Stimulated activated CD4-positive, alpha-beta T cell treated with anti-CD3 and anti-CD28 coated beads, TNF-alpha, amount 100 ng/mL, for 4 hours (primary cell): ENCODE measurements around the gene PARP3.

ENCODE experiments used
- DNase-seq, 3 experiments: peaks; one replicate each; pipeline ENCODE4 v3.0.0-alpha.2; 2020; ENCODE audit warnings: low read depth in 3 of 3

PARP3 gene

GRCh38 chr3:51934139-51934850, 7.9 kb upstream of the PARP3 start:
- no peak for DNase-seq

- no peak for DNase-seq
These were observed 6.9 kb upstream of the PARP3 start for GRCh38 chr3:51934991-51935885.

- DNase-seq: no peak
These were observed 6.0 kb upstream of the PARP3 start for GRCh38 chr3:51935886-51936755.

- no peak for DNase-seq
These were observed 5.1 kb upstream of the PARP3 start for GRCh38 chr3:51937014-51937413.

- no peak for DNase-seq
These were observed 4.3 kb upstream of the PARP3 start for GRCh38 chr3:51937611-51938450.

GRCh38 chr3:51938780-51939425, 3.3 kb upstream of the PARP3 start:
- DNase-seq: no peak

GRCh38 chr3:51940648-51941462, 1.3 kb upstream of the PARP3 start:
- DNase-seq: no peak

GRCh38 chr3:51941463-51941797, 733 bp upstream of the PARP3 start:
- no peak for DNase-seq

GRCh38 chr3:51942603-51943450, 664 bp downstream of the PARP3 start:
- peak; percentile 27 to 45 (median 44) for DNase-seq

GRCh38 chr3:51943451-51944391, 1.6 kb downstream of the PARP3 start:
- no peak for DNase-seq

- DNase-seq: no peak
These were observed 2.4 kb downstream of the PARP3 start for GRCh38 chr3:51944451-51945021.

GRCh38 chr3:51945031-51945840, 3.1 kb downstream of the PARP3 start:
- DNase-seq: no peak

GRCh38 chr3:51945926-51946705, 4.0 kb downstream of the PARP3 start:
- no peak for DNase-seq

- no peak for DNase-seq
These were observed 4.6 kb downstream of the PARP3 start for GRCh38 chr3:51946796-51947195.

GRCh38 chr3:51947215-51947900, 5.2 kb downstream of the PARP3 start:
- no peak for DNase-seq
